Right lobe of liver (tissue), 4 donors: ENCODE measurements around the gene TMEM74B.

Experiments
- POLR2A ChIP-seq: fragments of 450-650 bp; IDR thresholded peaks from one replicate; pipeline ENCODE4 v1.6.1; 2017; ENCODE audit warnings: antibody characterized with exemption, mild to moderate bottlenecking
- TF ChIP-seq, protein P1 (sequence below), 4 donors: fragments of 200-600 bp in 3 of 4; fragments of 450-650 bp in 1 of 4; IDR thresholded peaks; one replicate each; pipeline versions ENCODE4 v1.5.1 to v1.8.0; 2016 to 2022; ENCODE audit warnings: antibody characterized with exemption in 4 of 4, mild to moderate bottlenecking in 2 of 4
- donor health status: DM: no; HTN: no; CAD: no.
- donor health status: DM: no; HTN: no; CAD: no.
- donor health status: DM: no; HTN: yes; CAD: no.

DNA sequence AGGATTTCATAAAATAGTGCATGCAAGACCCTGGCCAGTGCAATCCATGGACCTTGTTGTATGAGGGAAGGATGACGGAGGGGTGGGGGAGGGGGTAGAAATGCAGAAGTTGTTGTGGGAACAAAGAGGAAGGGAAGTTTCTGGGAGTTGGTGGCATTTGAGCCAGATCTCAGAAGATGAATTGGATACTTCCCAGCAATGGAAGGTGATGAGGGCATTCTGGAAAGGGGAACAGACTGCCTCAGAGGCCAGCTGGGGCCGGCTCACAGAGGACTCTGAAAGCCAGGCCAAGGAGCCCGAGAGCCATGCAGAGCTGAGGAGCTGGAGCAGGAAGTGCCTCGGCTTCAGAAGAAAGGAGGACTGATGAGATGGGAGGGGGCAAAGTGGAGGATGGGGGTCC, 2.7 kb downstream of the TMEM74B start:
- TF ChIP-seq, protein P1, sequence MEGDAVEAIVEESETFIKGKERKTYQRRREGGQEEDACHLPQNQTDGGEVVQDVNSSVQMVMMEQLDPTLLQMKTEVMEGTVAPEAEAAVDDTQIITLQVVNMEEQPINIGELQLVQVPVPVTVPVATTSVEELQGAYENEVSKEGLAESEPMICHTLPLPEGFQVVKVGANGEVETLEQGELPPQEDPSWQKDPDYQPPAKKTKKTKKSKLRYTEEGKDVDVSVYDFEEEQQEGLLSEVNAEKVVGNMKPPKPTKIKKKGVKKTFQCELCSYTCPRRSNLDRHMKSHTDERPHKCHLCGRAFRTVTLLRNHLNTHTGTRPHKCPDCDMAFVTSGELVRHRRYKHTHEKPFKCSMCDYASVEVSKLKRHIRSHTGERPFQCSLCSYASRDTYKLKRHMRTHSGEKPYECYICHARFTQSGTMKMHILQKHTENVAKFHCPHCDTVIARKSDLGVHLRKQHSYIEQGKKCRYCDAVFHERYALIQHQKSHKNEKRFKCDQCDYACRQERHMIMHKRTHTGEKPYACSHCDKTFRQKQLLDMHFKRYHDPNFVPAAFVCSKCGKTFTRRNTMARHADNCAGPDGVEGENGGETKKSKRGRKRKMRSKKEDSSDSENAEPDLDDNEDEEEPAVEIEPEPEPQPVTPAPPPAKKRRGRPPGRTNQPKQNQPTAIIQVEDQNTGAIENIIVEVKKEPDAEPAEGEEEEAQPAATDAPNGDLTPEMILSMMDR (IDR thresholded peaks at IDR 0.05), result no peak
- TF ChIP-seq POLR2A, result no peak
